HG03520 (cell line): Measurements from ENCODE around the gene RHOF.
"Not testable (repeated sequence)": the region's sequence is repeated elsewhere in the genome, so short reads cannot be mapped to it uniquely, and the experiment has no call there.

ENCODE experiments used
- ATAC-seq: cut with Tn5 transposase; IDR thresholded peaks from one replicate; pipeline ENCODE4 v1.9.1; 2021; ENCODE audit warnings: mild to moderate bottlenecking, moderate library complexity; ENCODE audit not compliant: unreplicated experiment

The RHOF gene

DNA sequence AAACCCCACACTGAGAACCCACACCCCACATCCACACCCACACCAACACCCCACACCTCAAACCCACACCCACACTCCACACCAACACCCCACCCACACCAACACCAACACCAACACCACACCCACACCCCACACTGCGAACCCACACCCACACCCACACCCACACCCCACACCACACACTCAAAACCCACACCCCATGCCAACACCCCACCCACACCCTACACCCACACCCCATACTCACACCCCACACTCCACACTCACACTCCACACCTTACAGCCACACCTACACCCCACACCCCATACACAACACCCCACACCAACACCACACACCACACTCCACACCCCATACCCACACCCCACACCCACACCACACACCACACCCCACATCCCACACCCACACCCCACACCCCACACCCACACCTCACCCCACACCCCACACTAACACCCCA, 43.0 kb downstream of the RHOF start:
- no peak for ATAC-seq

DNA sequence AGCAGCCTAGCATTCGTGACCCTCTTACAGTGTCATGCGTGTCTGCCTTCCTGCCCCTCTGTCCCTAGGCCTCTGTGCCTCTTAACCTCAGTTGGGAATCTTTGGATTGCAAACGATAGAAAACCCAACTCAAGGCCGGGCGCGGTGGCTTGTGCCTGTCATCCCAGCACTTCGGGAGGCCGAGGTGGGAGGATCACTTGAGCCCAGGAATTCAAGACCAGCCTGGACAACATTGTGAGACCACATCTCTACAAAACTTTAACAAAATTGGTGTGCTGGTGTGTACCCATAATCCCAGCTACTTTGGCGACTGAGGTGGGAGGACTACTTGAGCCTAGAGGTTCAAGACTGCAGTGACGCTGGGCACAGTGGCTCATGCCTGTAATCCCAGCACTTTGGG, 44.2 kb downstream of the RHOF start:
- no peak for ATAC-seq

DNA sequence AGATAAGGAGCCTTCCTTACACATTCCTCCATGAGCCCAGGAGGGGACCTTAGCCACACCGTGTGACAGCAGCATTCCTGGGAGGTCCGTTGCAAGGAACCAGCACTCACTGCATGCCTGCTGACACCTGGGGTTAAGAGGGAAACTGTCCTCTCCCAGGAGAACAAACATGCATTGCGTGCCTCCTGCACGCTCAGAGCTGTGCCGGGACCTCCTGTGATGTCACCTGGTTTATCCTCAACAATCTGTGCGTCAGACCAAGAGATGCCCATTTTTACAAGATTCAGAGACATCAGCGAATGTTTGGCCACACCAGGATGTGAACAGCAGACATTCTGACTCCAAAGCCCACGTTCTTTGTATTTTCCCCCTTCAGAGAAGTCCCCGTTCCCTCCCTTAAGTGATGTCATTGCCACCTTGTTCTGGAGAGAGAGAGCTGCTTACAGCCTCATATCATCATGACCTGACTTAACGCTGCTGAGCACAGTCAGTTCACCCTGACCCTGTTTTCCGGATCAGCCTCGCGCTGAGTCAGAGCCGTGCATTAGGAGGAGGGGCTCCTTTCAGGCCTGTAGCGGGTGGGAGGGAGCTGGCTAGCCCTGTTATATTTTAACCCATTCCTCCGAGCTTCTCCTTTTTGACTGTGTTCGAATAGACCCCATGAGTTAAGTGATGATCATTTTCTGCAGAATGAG, 44.8 kb downstream of the RHOF start:
- no peak for ATAC-seq

DNA sequence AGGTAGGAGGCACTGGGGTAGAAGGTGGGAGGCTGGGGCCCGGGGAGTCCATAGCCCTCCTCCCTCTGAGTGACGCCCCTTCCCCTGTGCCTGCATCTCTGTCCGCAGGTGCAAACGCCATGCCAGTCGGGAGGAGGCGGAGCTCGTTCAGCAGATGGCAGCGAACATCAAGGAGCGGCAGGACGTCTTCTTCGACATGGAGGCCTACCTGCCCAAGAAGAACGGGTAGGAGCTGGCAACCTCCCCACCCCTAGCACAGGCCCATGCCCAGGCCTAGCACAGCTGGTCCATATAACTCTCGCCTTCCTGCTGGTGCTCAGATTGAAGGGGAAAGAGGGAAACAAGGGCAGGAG, 45.3 kb downstream of the RHOF start:
- no peak for ATAC-seq

DNA sequence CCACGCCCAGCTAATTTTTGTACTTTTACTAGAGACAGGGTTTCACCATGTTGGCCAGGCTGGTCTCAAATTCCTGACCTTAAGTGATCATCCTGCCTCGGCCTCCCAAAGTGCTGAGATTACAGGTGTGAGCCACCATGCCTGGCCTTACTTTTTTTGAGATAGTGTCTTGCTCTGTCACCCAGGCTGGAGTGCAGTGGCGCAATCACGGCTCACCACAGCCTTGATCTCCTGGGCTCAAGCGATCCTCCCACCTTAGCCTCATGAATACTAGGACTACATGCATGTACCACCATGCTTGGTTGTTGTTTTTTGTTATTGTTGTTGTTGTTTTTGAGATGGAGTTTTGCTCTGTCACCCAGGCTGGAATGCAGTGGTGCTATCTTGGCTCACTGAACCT, 47.9 kb downstream of the RHOF start:
- not testable (repeated sequence) for ATAC-seq

DNA sequence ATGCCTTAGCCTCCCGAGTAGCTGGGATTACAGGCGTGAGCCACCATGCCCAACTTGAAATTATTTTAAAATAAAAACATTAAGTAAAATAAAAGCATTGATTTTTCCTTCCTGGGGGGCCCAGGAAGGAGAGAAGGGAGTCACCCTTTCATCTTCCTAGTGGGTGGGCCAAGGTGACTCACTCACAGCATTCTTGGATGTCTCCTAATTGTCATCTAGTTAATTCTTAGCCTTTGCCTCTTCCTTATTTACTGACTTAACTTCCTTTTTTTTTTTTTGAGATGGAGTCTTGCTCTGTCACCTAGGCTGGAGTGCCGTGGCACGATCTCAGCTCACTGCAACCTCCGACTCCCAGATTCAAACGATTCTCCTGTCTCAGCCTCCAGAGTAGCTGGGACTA, 51.7 kb downstream of the RHOF start:
- ATAC-seq = no peak

DNA sequence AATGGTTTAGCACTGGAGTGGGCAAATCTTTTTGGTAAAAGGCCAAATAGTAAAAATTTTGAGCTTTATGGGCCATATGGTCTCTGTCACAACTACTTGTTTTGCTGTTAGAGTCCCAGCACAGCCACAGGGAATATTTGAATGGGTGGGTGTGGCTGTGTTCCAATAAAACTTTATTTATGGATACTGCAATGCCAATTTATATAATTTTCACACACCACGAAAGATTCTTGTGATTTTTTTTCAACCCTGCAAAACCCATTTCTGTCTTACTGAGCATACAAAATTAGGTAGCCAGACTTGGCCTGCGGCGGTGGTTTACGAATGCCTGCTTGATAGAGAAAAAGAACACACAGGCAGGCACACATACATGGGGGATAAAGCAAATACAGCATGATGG, 52.6 kb downstream of the RHOF start:
- ATAC-seq = no peak

DNA sequence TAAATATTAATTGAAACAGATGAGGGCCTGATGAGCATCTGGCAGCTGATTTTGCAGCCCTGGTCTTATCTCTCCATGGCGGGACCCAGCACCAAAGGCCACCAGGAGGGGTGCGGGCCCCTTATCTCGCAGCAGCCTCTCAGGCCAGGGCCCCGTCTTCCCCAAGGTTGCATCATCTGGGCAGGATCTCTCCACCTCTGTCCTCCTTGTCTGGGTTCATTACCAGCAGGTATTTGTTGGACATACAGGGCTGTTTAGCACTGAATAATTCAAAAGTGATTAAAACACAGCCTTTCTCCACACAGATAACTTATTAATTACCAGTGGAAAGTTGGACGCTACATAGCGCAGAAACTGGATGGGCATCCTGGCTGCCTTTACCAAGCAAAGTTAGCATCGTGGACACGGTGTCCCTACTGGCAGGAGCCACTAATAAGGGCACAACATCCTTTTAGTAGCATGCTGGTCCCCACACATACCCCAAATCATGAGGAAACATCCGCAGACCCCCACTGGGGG, 55.1 kb downstream of the RHOF start:
- no peak for ATAC-seq

DNA sequence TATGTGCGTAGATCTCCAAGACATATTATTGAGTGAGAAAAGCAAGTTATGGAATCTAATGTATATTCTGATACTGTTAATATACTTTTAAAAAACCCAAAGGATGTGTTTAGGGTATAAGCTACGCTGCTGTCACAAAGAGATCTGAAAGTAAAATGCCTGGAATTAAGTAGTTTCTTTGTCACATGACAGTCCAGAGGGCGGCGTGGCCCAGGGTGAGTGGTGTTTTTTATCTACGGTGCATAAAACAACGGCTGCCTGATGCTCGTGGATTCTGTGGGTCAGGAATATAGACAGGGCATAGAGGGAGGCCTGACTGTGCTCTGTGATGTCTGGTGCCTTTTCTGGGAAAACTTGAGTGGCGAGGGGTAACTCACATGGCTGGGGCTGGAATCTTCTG, 59.6 kb downstream of the RHOF start:
- no peak for ATAC-seq

DNA sequence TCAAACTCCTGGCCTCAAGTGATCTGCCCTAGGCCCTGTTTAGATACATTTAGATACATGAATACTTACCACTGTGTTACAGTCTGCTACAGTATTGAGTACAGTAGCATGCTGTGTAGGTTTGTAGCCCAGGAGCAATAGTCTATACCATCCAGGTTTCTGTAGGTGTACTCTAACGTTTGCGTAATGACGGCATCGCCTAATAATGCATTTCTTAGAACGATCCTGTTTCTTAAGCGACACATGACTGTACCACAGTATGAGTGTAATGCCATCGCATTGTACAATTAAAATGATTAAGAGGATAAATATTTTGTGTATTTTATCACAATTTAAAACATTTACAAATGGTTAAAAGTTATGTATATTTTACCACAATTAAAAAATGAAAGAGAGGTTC, 62.0 kb downstream of the RHOF start:
- ATAC-seq = no peak

DNA sequence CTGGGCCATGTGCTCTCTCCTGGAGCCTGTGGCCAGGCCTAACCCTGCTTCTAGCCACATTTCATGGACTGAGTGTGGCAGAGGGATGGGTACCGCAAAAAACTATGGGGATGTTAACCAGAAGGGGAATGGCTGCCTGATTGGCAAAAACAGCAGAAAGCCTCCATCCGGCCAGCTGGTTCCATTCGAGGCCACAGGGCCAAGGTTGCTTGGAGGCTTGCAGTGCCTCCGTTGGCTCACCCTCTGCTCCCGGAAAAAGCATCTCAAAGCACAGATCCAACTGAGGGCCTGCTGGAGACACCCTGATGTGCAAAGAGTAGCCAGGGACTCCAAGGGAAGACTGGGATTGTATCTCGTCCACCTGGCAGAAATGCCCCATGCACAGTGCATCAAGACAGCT, 64.5 kb downstream of the RHOF start:
- no peak for ATAC-seq
